Stomach (tissue), 4 donors: ENCODE measurements around the gene NABP1.

Experiments used
- CTCF ChIP-seq, 7 experiments: fragments of 450-650 bp in 4 of 7; fragments of 200-600 bp in 3 of 7; sonication (generic) in 3 of 7; IDR thresholded peaks; one replicate each; pipeline ENCODE4 v1.5.1; 2016 to 2019; ENCODE audit warnings: antibody characterized with exemption in 7 of 7, control low read depth in 2 of 7, mild to moderate bottlenecking in 1 of 7
- POLR2A ChIP-seq, 4 donors: fragments of 450-650 bp; IDR thresholded peaks; one replicate each; pipeline ENCODE4 v1.6.1; 2016; ENCODE audit warnings: antibody characterized with exemption in 4 of 4, control low read depth in 2 of 4, mild to moderate bottlenecking in 1 of 4, moderate library complexity in 1 of 4

- no peak for TF ChIP-seq POLR2A (IDR thresholded peaks at IDR 0.05)
- no peak for TF ChIP-seq CTCF (IDR thresholded peaks at IDR 0.05)
Measured at GRCh38 chr2:191697870-191698269, 19.9 kb downstream of the NABP1 start.
